Esophagus (tissue), 2 donors: Measurements from ENCODE around the gene RNF212. TPM values are rescaled to one million over a fixed set of nuclear protein-coding genes. Genes with fewer than 3 reads are reported as not detected.

Experiments used
- H3K27ac ChIP-seq, 2 donors: one replicate each; pipeline ENCODE4 v1.5.1; 2013; ENCODE audit warnings: low read depth in 2 of 2, mild to moderate bottlenecking in 2 of 2, inconsistent platforms in 1 of 2, low read length in 1 of 2, moderate library complexity in 1 of 2
- H3K27me3 ChIP-seq, 2 donors: one replicate each; pipeline ENCODE4 v1.6.1; 2013; ENCODE audit warnings: low read length in 2 of 2, control low read depth in 1 of 2, mild to moderate bottlenecking in 1 of 2; ENCODE audit not compliant: insufficient read depth in 2 of 2, control insufficient read depth in 1 of 2
- H3K36me3 ChIP-seq, 2 donors: one replicate each; pipeline ENCODE4 v1.6.1; 2013; ENCODE audit warnings: low read length in 1 of 2; ENCODE audit not compliant: control insufficient read depth in 2 of 2, insufficient read depth in 2 of 2
- H3K4me1 ChIP-seq, 2 donors: one replicate each; pipeline ENCODE4 v1.6.1; 2013; ENCODE audit warnings: low read length in 1 of 2; ENCODE audit not compliant: control insufficient read depth in 2 of 2, insufficient read depth in 2 of 2
- H3K4me3 ChIP-seq, 2 donors: one replicate each; pipeline ENCODE4 v1.5.1; 2013; ENCODE audit warnings: low read length in 2 of 2, mild to moderate bottlenecking in 2 of 2, low read depth in 1 of 2, moderate library complexity in 1 of 2
- H3K9me3 ChIP-seq, 2 donors: one replicate each; pipeline ENCODE4 v1.6.1; 2013; ENCODE audit warnings: mild to moderate bottlenecking in 2 of 2, low read depth in 1 of 2, low read length in 1 of 2, moderate library complexity in 1 of 2; ENCODE audit not compliant: control insufficient read depth in 2 of 2, insufficient read depth in 1 of 2
- whole genome bisulfite sequencing, 2 donors: extraction: QIAGEN DNeasy Blood & Tissue Kit; methylation state at CpG; one replicate each; pipeline ENCODE4 v1.1.7; 2013; 5-methylcytosine and 5-hydroxymethylcytosine counted together
- polyA plus RNA-seq, 2 donors: library from polyadenylated mRNA; stranded (reverse); fragments of 200-250 nt; gene quantifications; one replicate each; pipeline ENCODE4 v1.2.3, GENCODE V29; 2013
- donor health status: healthy with polysubstance abuse.
- donor health status: Bipolar disorder and iron deficiency.

The RNF212 gene
- polyA plus RNA-seq, 2 donors: 1.2 to 1.7 TPM

- Histone ChIP-seq H3K27me3 (no peaks in the 10 kb centered on the region), H3K4me1 (peaks cover 5 to 38% of the 10 kb centered on the region in 2 donors), H3K27ac (no peak overlapping the region), H3K36me3 (no peaks in the 10 kb centered on the region), H3K9me3 (peaks cover 3% of the 10 kb centered on the region in 2 donors), H3K4me3 (no peak overlapping the region)
- 80 to 81% methylated on average over 16 to 17 of the region's 17 CpGs for WGBS, 2 donors
These were observed 70.9 kb downstream of the RNF212 start for GRCh38 chr4:1042352-1043055.

GRCh38 chr4:1041936-1042330 is 71.4 kb downstream of the RNF212 start:
- H3K4me3 ChIP-seq: no peak overlapping the region
- H3K27ac ChIP-seq: peak overlapping the region in 1 of 2 donors; percentile 34
- H3K4me1 ChIP-seq: peaks cover 3 to 32% of the 10 kb centered on the region in 2 donors
- H3K27me3 ChIP-seq: no peaks in the 10 kb centered on the region
- H3K36me3 ChIP-seq: no peaks in the 10 kb centered on the region
- WGBS, 2 donors: 33 to 35% methylated on average over 6 to 8 of the region's 8 CpGs
- H3K9me3 ChIP-seq: peaks cover under 1% of the 10 kb centered on the region in 2 donors

- 28 to 37% methylated on average over 36 of the region's 36 CpGs for WGBS, 2 donors
- H3K27ac ChIP-seq: peak overlapping the region in 1 of 2 donors; percentile 7
- H3K4me3 ChIP-seq: no peak overlapping the region
- H3K27me3 ChIP-seq: no peaks in the 10 kb centered on the region
- peaks cover 3 to 31% of the 10 kb centered on the region in 2 donors for H3K4me1 ChIP-seq
- no peaks in the 10 kb centered on the region for H3K9me3 ChIP-seq
- no peaks in the 10 kb centered on the region for H3K36me3 ChIP-seq
These were observed 72.0 kb downstream of the RNF212 start for GRCh38 chr4:1041147-1041935.

- Histone ChIP-seq H3K4me3 (no peak overlapping the region), H3K4me1 (peaks cover 3 to 35% of the 10 kb centered on the region in 2 donors), H3K27me3 (no peaks in the 10 kb centered on the region), H3K36me3 (no peaks in the 10 kb centered on the region), H3K27ac (no peak overlapping the region), H3K9me3 (no peaks in the 10 kb centered on the region)
- 79 to 81% methylated on average over 19 to 21 of the region's 21 CpGs for WGBS, 2 donors
These were observed 72.8 kb downstream of the RNF212 start for GRCh38 chr4:1040344-1041146.

- Histone ChIP-seq H3K4me1 (peaks cover 3 to 35% of the 10 kb centered on the region in 2 donors), H3K9me3 (no peaks in the 10 kb centered on the region), H3K4me3 (no peak overlapping the region), H3K27ac (no peak overlapping the region), H3K36me3 (no peaks in the 10 kb centered on the region), H3K27me3 (no peaks in the 10 kb centered on the region)
- WGBS, 2 donors: 42 to 47% methylated on average over 19 to 20 of the region's 20 CpGs
These were observed 73.6 kb downstream of the RNF212 start for GRCh38 chr4:1039493-1040343.

GRCh38 chr4:1038948-1039492 is 74.3 kb downstream of the RNF212 start:
- no peaks in the 10 kb centered on the region for H3K27me3 ChIP-seq

GRCh38 chr4:1036976-1037810 is 76.2 kb downstream of the RNF212 start:
- Histone ChIP-seq H3K4me3 (no peak overlapping the region), H3K36me3 (no peaks in the 10 kb centered on the region), H3K27ac (no peak overlapping the region), H3K27me3 (peaks cover 0 to 3% of the 10 kb centered on the region in 2 donors), H3K9me3 (no peaks in the 10 kb centered on the region), H3K4me1 (peaks cover 3 to 28% of the 10 kb centered on the region in 2 donors)
- 88 to 89% methylated on average over 25 to 26 of the region's 26 CpGs for WGBS, 2 donors

More at GRCh38 chr4:1038948-1039492, 74.3 kb downstream of the RNF212 start:
- WGBS, 2 donors: 72 to 81% methylated on average over 16 of the region's 16 CpGs
- Histone ChIP-seq H3K9me3 (no peaks in the 10 kb centered on the region), H3K4me1 (peaks cover 3 to 35% of the 10 kb centered on the region in 2 donors), H3K36me3 (no peaks in the 10 kb centered on the region), H3K4me3 (no peak overlapping the region), H3K27ac (no peak overlapping the region)

GRCh38 chr4:1036095-1036494 is 77.3 kb downstream of the RNF212 start:
- Histone ChIP-seq H3K27me3 (peaks cover 0 to 3% of the 10 kb centered on the region in 2 donors), H3K4me1 (peaks cover 0 to 18% of the 10 kb centered on the region in 2 donors), H3K9me3 (no peaks in the 10 kb centered on the region), H3K36me3 (no peaks in the 10 kb centered on the region), H3K4me3 (no peak overlapping the region), H3K27ac (no peak overlapping the region)
- 80 to 86% methylated on average over 12 to 15 of the region's 15 CpGs for WGBS, 2 donors
